Measurements from ENCODE around the gene RNF144A.

GRCh38 chr2:6878549-6878948, 38.7 kb upstream of the RNF144A start:
- TF ChIP-seq REST (IDR thresholded peaks at IDR 0.05; ENCODE audit: low read depth, low read length) (no peak), CBX5 (IDR thresholded peaks at IDR 0.05; ENCODE audit: low read depth) (no peak), CBFB (IDR thresholded peaks at IDR 0.05; ENCODE audit: low read depth) (no peak)
